Activated CD4-positive, alpha-beta T cell treated with anti-CD3 and anti-CD28 coated beads, Interleukin-2, amount 50 U/mL, for 1 hour (primary cell): ENCODE results near the gene PRKAA1.
"Not testable (repeated sequence)": the region's sequence is repeated elsewhere in the genome, so short reads cannot be mapped to it uniquely, and the experiment has no call there.

Experiments used
- DNase-seq: peaks from one replicate; pipeline ENCODE4 v3.0.0-alpha.2; 2020

The PRKAA1 gene

GRCh38 chr5:40779561-40779960 lies 18.6 kb downstream of the PRKAA1 start:
- no peak for DNase-seq

GRCh38 chr5:40778133-40778532 lies 20.0 kb downstream of the PRKAA1 start:
- DNase-seq, result no peak

- no peak for DNase-seq
Observed at GRCh38 chr5:40776658-40776977, 21.6 kb downstream of the PRKAA1 start.

- no peak for DNase-seq
Observed at GRCh38 chr5:40775846-40776657, 22.1 kb downstream of the PRKAA1 start.

- no peak for DNase-seq
Observed at GRCh38 chr5:40775085-40775845, 22.9 kb downstream of the PRKAA1 start.

GRCh38 chr5:40774623-40775022 lies 23.6 kb downstream of the PRKAA1 start:
- DNase-seq, result no peak

GRCh38 chr5:40770764-40771163 lies 27.4 kb downstream of the PRKAA1 start:
- no peak for DNase-seq

GRCh38 chr5:40762705-40763104 lies 35.5 kb downstream of the PRKAA1 start:
- DNase-seq, result no peak

- no peak for DNase-seq
Observed at GRCh38 chr5:40757400-40757799, 40.8 kb downstream of the PRKAA1 start.

GRCh38 chr5:40755407-40756365 lies 42.5 kb downstream of the PRKAA1 start, which contains the start of gene TTC33:
Gene TTC33 (minus strand): TSS chr5:40755961. CDS start chr5:40747018, 8,943 bp downstream.
- DNase-seq, result peak; percentile 95

GRCh38 chr5:40755093-40755406 lies 43.1 kb downstream of the PRKAA1 start:
- peak; percentile 64 for DNase-seq

- DNase-seq, result no peak
Observed at GRCh38 chr5:40754381-40755092, 43.6 kb downstream of the PRKAA1 start.

- DNase-seq, result no peak
Observed at GRCh38 chr5:40746703-40747102, 51.5 kb downstream of the PRKAA1 start.

GRCh38 chr5:40743771-40744170 lies 54.4 kb downstream of the PRKAA1 start:
- DNase-seq, result no peak

- no peak for DNase-seq
Observed at GRCh38 chr5:40738502-40738901, 59.7 kb downstream of the PRKAA1 start.

- DNase-seq, result no peak
Observed at GRCh38 chr5:40736103-40736875, 61.9 kb downstream of the PRKAA1 start.

- DNase-seq, result no peak
Observed at GRCh38 chr5:40735609-40736008, 62.6 kb downstream of the PRKAA1 start.

GRCh38 chr5:40734986-40735385 lies 63.2 kb downstream of the PRKAA1 start:
- DNase-seq, result no peak

- no peak for DNase-seq
Observed at GRCh38 chr5:40733879-40734563, 64.2 kb downstream of the PRKAA1 start.

- no peak for DNase-seq
Observed at GRCh38 chr5:40733434-40733833, 64.7 kb downstream of the PRKAA1 start.

GRCh38 chr5:40722497-40722911 lies 75.7 kb downstream of the PRKAA1 start:
- DNase-seq, result not testable (repeated sequence)
